Hepatocyte (in vitro differentiated cells): Measurements from ENCODE around the gene CYP8B1. TPM values are rescaled to one million over a fixed set of nuclear protein-coding genes. Genes with fewer than 3 reads are reported as not detected.

ENCODE experiments used
- DNase-seq: peaks from one replicate; pipeline ENCODE4 v3.0.0-alpha.2; 2016; ENCODE audit warnings: low spot score
- H2AFZ ChIP-seq: fragments of 200-600 bp; sonication (generic); 2 replicates; pipeline ENCODE4 v1.6.0; 2016; ENCODE audit warnings: antibody characterized with exemption, mild to moderate bottlenecking
- H3K27ac ChIP-seq: fragments of 200-600 bp; sonication (generic); 2 replicates; pipeline ENCODE4 v1.5.1; 2016; ENCODE audit warnings: mild to moderate bottlenecking
- H3K27me3 ChIP-seq: fragments of 200-600 bp; sonication (generic); 2 replicates; pipeline ENCODE4 v1.6.1; 2016
- H3K36me3 ChIP-seq: fragments of 200-600 bp; sonication (generic); replicated peaks from 2 replicates; pipeline ENCODE4 v1.5.1; 2016; ENCODE audit warnings: low read depth; ENCODE audit not compliant: insufficient read depth
- H3K4me1 ChIP-seq: fragments of 200-600 bp; sonication (generic); 2 replicates; pipeline ENCODE4 v1.5.1; 2016; ENCODE audit warnings: mild to moderate bottlenecking, moderate library complexity; ENCODE audit not compliant: insufficient read depth
- H3K4me2 ChIP-seq: fragments of 200-600 bp; sonication (generic); 2 replicates; pipeline ENCODE4 v1.6.0; 2016
- H3K4me3 ChIP-seq: fragments of 200-600 bp; sonication (generic); 2 replicates; pipeline ENCODE4 v1.5.1; 2016; ENCODE audit warnings: mild to moderate bottlenecking
- H3K79me2 ChIP-seq: fragments of 200-600 bp; sonication (generic); 2 replicates; pipeline ENCODE4 v1.6.0; 2017; ENCODE audit warnings: mild to moderate bottlenecking
- H3K9me2 ChIP-seq: fragments of 200-600 bp; sonication (generic); replicated peaks from 2 replicates; pipeline ENCODE4 v1.6.0; 2017; ENCODE audit warnings: mild to moderate bottlenecking; ENCODE audit not compliant: insufficient read depth
- H3K9me3 ChIP-seq: fragments of 200-600 bp; sonication (generic); 2 replicates; pipeline ENCODE4 v1.5.1; 2016; ENCODE audit warnings: low read depth, mild to moderate bottlenecking
- H4K20me1 ChIP-seq: fragments of 200-600 bp; sonication (generic); 2 replicates; pipeline ENCODE4 v1.6.0; 2016; ENCODE audit warnings: mild to moderate bottlenecking; ENCODE audit not compliant: insufficient read depth, poor library complexity, severe bottlenecking
- EZH2 ChIP-seq: fragments of 200-600 bp; sonication (generic); IDR thresholded peaks from 2 replicates; pipeline ENCODE4 v1.6.1; 2016; ENCODE audit warnings: antibody characterized with exemption, mild to moderate bottlenecking, borderline replicate concordance
- EZH2phosphoT487 ChIP-seq: fragments of 200-600 bp; sonication (generic); IDR thresholded peaks from one replicate; pipeline ENCODE4 v1.6.1; 2018; ENCODE audit warnings: antibody characterized with exemption, mild to moderate bottlenecking, low read depth, moderate library complexity; ENCODE audit not compliant: unreplicated experiment, severe bottlenecking
- WGBS: methylation state at CpG from one replicate; pipeline ENCODE4 v1.1.6; 2016; ENCODE audit warnings: low lambda C conversion rate; ENCODE audit errors: missing lambda C conversion rate; 5-methylcytosine and 5-hydroxymethylcytosine counted together
- polyA plus RNA-seq: library from polyadenylated mRNA; unstranded; fragments of >200 nt; fragmentation: Nextera tagmentation; extraction: Ambion mirVana; gene quantifications from 2 replicates; pipeline ENCODE4 v1.2.1, GENCODE V29; 2016
- total RNA-seq: library from RNA; depleted of rRNA; stranded (reverse); fragments of >200 nt; gene quantifications from 2 replicates; pipeline ENCODE4 v1.2.3, GENCODE V29; 2014

The CYP8B1 gene
- total and polyA plus RNA-seq, 2 experiments from 2014 or later, result 4.5 to 5.7 TPM

- H2AFZ ChIP-seq, result no peak overlapping the region
- no peaks in the 10 kb centered on the region for H3K9me2 ChIP-seq
- H3K4me1 ChIP-seq, result peaks cover 10% of the 10 kb centered on the region
- peak overlapping the region; percentile 10 for H3K27ac ChIP-seq
- H3K9me3 ChIP-seq, result no peaks in the 10 kb centered on the region
- no peaks in the 10 kb centered on the region for H4K20me1 ChIP-seq
- no peaks in the 10 kb centered on the region for H3K79me2 ChIP-seq
- no peak overlapping the region for H3K4me3 ChIP-seq
- H3K27me3 ChIP-seq, result no peaks in the 10 kb centered on the region
- H3K36me3 ChIP-seq, result no peaks in the 10 kb centered on the region
- no peak overlapping the region for H3K4me2 ChIP-seq
- DNase-seq, result no peak
- TF ChIP-seq EZH2phosphoT487 (no peak), EZH2 (no peak)
- 82% methylated on average over 3 of the region's 3 CpGs for WGBS
Measured at GRCh38 chr3:42822828-42823227, 52.9 kb downstream of the CYP8B1 start.

Other genes with a start within 250 kb of the CYP8B1 start
- gene ZBTB47, start 222.2 kb downstream of the CYP8B1 start, total RNA-seq, result 12.3 and 14.2 TPM in 2 replicates
- gene ZBTB47, start 222.2 kb downstream of the CYP8B1 start, polyA plus RNA-seq, result 4.7 and 7.0 TPM in 2 replicates
- gene KLHL40, start 190.3 kb downstream of the CYP8B1 start, total RNA-seq, result not detected in 2 replicates
- not detected in 2 replicates for gene KLHL40, start 190.3 kb downstream of the CYP8B1 start, polyA plus RNA-seq
- gene HHATL, start 173.1 kb downstream of the CYP8B1 start, total RNA-seq, result not detected in 2 replicates
- not detected in 2 replicates for gene HHATL, start 173.1 kb downstream of the CYP8B1 start, polyA plus RNA-seq
- 0.63 TPM in 1 of 2 replicates, not detected in the other for gene CCDC13, start 102.6 kb downstream of the CYP8B1 start, total RNA-seq
- gene CCDC13, start 102.6 kb downstream of the CYP8B1 start, polyA plus RNA-seq, result 2.1 TPM in 1 of 2 replicates, not detected in the other
- 252 and 266 TPM in 2 replicates for gene HIGD1A, start 71.4 kb downstream of the CYP8B1 start, total RNA-seq
- gene HIGD1A, start 71.4 kb downstream of the CYP8B1 start, polyA plus RNA-seq, result 212 and 218 TPM in 2 replicates
- gene ACKR2, start 66.4 kb downstream of the CYP8B1 start, total RNA-seq, result 1.9 and 3.9 TPM in 2 replicates
- gene ACKR2, start 66.4 kb downstream of the CYP8B1 start, polyA plus RNA-seq, result 1.7 and 2.3 TPM in 2 replicates
- gene ZNF662, start 30.3 kb upstream of the CYP8B1 start, total RNA-seq, result 0.07 TPM in 1 of 2 replicates, not detected in the other
- gene ZNF662, start 30.3 kb upstream of the CYP8B1 start, polyA plus RNA-seq, result not detected in 2 replicates
- 2.1 and 2.4 TPM in 2 replicates for gene GASK1A, start 103.4 kb upstream of the CYP8B1 start, total RNA-seq
- gene GASK1A, start 103.4 kb upstream of the CYP8B1 start, polyA plus RNA-seq, result 1.1 and 2.6 TPM in 2 replicates
- 27.6 and 31.8 TPM in 2 replicates for gene POMGNT2, start 230.2 kb upstream of the CYP8B1 start, total RNA-seq
- gene POMGNT2, start 230.2 kb upstream of the CYP8B1 start, polyA plus RNA-seq, result 45.6 and 53.6 TPM in 2 replicates